ENCODE data around the gene MS4A8.

- TF ChIP-seq, protein P1, sequence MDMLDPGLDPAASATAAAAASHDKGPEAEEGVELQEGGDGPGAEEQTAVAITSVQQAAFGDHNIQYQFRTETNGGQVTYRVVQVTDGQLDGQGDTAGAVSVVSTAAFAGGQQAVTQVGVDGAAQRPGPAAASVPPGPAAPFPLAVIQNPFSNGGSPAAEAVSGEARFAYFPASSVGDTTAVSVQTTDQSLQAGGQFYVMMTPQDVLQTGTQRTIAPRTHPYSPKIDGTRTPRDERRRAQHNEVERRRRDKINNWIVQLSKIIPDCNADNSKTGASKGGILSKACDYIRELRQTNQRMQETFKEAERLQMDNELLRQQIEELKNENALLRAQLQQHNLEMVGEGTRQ (CRISPR knock-in tag; IDR thresholded peaks at IDR 0.05): no peak
- TF ChIP-seq SP1 (CRISPR knock-in tag; conservative IDR thresholded peaks at IDR 0.05): no peak
- TF ChIP-seq AR (CRISPR knock-in tag; IDR thresholded peaks at IDR 0.05): no peak
- no peak for TF ChIP-seq CTCF (IDR thresholded peaks at IDR 0.05)
- no peak for TF ChIP-seq JUN (CRISPR knock-in tag; IDR thresholded peaks at IDR 0.05)
- TF ChIP-seq AFF4 (CRISPR knock-in tag; IDR thresholded peaks at IDR 0.05; ENCODE audit: borderline replicate concordance): no peak
- TF ChIP-seq, protein P2, sequence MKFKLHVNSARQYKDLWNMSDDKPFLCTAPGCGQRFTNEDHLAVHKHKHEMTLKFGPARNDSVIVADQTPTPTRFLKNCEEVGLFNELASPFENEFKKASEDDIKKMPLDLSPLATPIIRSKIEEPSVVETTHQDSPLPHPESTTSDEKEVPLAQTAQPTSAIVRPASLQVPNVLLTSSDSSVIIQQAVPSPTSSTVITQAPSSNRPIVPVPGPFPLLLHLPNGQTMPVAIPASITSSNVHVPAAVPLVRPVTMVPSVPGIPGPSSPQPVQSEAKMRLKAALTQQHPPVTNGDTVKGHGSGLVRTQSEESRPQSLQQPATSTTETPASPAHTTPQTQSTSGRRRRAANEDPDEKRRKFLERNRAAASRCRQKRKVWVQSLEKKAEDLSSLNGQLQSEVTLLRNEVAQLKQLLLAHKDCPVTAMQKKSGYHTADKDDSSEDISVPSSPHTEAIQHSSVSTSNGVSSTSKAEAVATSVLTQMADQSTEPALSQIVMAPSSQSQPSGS (CRISPR knock-in tag; IDR thresholded peaks at IDR 0.05; ENCODE audit: borderline replicate concordance, low read depth): no peak
Observed at GRCh38 chr11:60717956-60718355, 18.5 kb downstream of the MS4A8 start.
